Ascending aorta (tissue), 2 donors: ENCODE results near the gene DGKQ. TPM values are rescaled to one million over a fixed set of nuclear protein-coding genes. Genes with fewer than 3 reads are reported as not detected.

ENCODE experiments used
- DNase-seq, 2 donors: peaks; one replicate each; pipeline ENCODE4 v3.0.0-alpha.2; 2019; ENCODE audit warnings: low spot score in 2 of 2
- H3K27ac ChIP-seq, 2 donors: fragments of 200-600 bp; sonication (generic); one replicate each; pipeline ENCODE4 v1.5.1; 2016 to 2017; ENCODE audit warnings: mild to moderate bottlenecking in 1 of 2
- H3K27me3 ChIP-seq: fragments of 200-600 bp; sonication (generic); one replicate; pipeline ENCODE4 v1.5.1; 2017
- H3K36me3 ChIP-seq, 2 donors: fragments of 200-600 bp; sonication (generic); one replicate each; pipeline ENCODE4 v1.5.1; 2016
- H3K4me1 ChIP-seq, 2 donors: fragments of 200-600 bp; sonication (generic); one replicate each; pipeline ENCODE4 v1.5.1; 2016 to 2017; ENCODE audit warnings: mild to moderate bottlenecking in 1 of 2
- H3K4me3 ChIP-seq, 2 donors: fragments of 200-600 bp; sonication (generic); one replicate each; pipeline ENCODE4 v1.5.1; 2016 to 2017; ENCODE audit warnings: mild to moderate bottlenecking in 1 of 2
- H3K9me3 ChIP-seq, 2 donors: fragments of 200-600 bp; sonication (generic); one replicate each; pipeline ENCODE4 v1.5.1; 2016
- intact Hi-C: fragments of 100-400 bp; cut with DNase I; formaldehyde crosslinking; loops from one replicate; pipeline ENCODE4 v1.15.1; 2023
- total RNA-seq: library from RNA; depleted of rRNA; stranded (reverse); fragments of >200 nt; gene quantifications from one replicate; pipeline ENCODE4 v1.1.0, GENCODE V29; 2016
- TF ChIP-seq, protein P1 (sequence below), 3 experiments: fragments of 200-600 bp in 2 of 3; fragments of 450-650 bp in 1 of 3; sonication (generic) in 2 of 3; IDR thresholded peaks; one replicate each; pipeline ENCODE4 v1.5.1; 2016 to 2019; ENCODE audit warnings: antibody characterized with exemption in 3 of 3, mild to moderate bottlenecking in 1 of 3, moderate library complexity in 1 of 3

DGKQ gene
- total RNA-seq, 1 donor from 2014 or later: 20.1 TPM

- intact Hi-C loops: no loop called here
- TF ChIP-seq, protein P1, sequence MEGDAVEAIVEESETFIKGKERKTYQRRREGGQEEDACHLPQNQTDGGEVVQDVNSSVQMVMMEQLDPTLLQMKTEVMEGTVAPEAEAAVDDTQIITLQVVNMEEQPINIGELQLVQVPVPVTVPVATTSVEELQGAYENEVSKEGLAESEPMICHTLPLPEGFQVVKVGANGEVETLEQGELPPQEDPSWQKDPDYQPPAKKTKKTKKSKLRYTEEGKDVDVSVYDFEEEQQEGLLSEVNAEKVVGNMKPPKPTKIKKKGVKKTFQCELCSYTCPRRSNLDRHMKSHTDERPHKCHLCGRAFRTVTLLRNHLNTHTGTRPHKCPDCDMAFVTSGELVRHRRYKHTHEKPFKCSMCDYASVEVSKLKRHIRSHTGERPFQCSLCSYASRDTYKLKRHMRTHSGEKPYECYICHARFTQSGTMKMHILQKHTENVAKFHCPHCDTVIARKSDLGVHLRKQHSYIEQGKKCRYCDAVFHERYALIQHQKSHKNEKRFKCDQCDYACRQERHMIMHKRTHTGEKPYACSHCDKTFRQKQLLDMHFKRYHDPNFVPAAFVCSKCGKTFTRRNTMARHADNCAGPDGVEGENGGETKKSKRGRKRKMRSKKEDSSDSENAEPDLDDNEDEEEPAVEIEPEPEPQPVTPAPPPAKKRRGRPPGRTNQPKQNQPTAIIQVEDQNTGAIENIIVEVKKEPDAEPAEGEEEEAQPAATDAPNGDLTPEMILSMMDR (IDR thresholded peaks at IDR 0.05): no peak
- H3K4me1 ChIP-seq: no peaks in the 10 kb centered on the region
- no peak overlapping the region for H3K4me3 ChIP-seq
- H3K27me3 ChIP-seq: no peaks in the 10 kb centered on the region
- H3K27ac ChIP-seq: no peak overlapping the region
- H3K9me3 ChIP-seq: no peaks in the 10 kb centered on the region
- H3K36me3 ChIP-seq: peaks cover 46 to 64% of the 10 kb centered on the region in 2 donors
- no peak for DNase-seq
Measured at GRCh38 chr4:959338-960139, 13.8 kb downstream of the DGKQ start.

- Histone ChIP-seq H3K4me3 (no peak overlapping the region), H3K9me3 (no peaks in the 10 kb centered on the region), H3K27me3 (no peaks in the 10 kb centered on the region), H3K27ac (no peak overlapping the region), H3K36me3 (peaks cover 46 to 68% of the 10 kb centered on the region in 2 donors), H3K4me1 (no peaks in the 10 kb centered on the region)
- no peak for DNase-seq
- TF ChIP-seq, protein P1 (IDR thresholded peaks at IDR 0.05): no peak
- intact Hi-C loops: no loop called here
Measured at GRCh38 chr4:958696-959337, 14.6 kb downstream of the DGKQ start.

GRCh38 chr4:958314-958665 is 15.1 kb downstream of the DGKQ start:
- no peak for DNase-seq
- Histone ChIP-seq H3K27ac (no peak overlapping the region), H3K4me1 (no peaks in the 10 kb centered on the region), H3K27me3 (no peaks in the 10 kb centered on the region), H3K4me3 (no peak overlapping the region), H3K9me3 (no peaks in the 10 kb centered on the region), H3K36me3 (peaks cover 47 to 68% of the 10 kb centered on the region in 2 donors)
- intact Hi-C loops: no loop called here
- TF ChIP-seq, protein P1 (IDR thresholded peaks at IDR 0.05): no peak

- Histone ChIP-seq H3K4me1 (no peaks in the 10 kb centered on the region), H3K27me3 (no peaks in the 10 kb centered on the region), H3K9me3 (no peaks in the 10 kb centered on the region), H3K36me3 (peaks cover 50 to 68% of the 10 kb centered on the region in 2 donors), H3K4me3 (no peak overlapping the region), H3K27ac (no peak overlapping the region)
- intact Hi-C loops: no loop called here
- TF ChIP-seq, protein P1 (IDR thresholded peaks at IDR 0.05): no peak
- no peak for DNase-seq
Measured at GRCh38 chr4:957581-958313, 15.6 kb downstream of the DGKQ start.

DNA sequence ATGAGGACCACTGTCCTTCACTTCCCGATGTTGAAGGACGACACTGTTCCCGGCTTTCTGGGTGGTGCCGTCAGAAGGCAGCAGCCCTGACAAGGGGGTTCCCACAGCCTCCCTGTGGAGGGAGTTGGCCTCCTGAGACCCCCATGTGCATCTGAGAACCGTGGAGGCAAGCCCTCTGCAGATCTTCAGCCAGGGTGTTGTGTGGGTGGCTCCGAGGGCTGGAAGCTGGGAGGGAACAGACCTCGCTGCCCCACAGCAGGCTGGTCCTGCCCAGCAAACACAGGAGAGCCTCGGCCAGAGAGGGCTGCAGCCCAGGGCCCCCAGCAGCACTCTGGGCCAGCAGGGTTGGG is 16.2 kb downstream of the DGKQ start:
- intact Hi-C loops: no loop called here
- Histone ChIP-seq H3K4me3 (no peak overlapping the region), H3K4me1 (no peaks in the 10 kb centered on the region), H3K27ac (no peak overlapping the region), H3K36me3 (peaks cover 46 to 63% of the 10 kb centered on the region in 2 donors), H3K27me3 (no peaks in the 10 kb centered on the region), H3K9me3 (no peaks in the 10 kb centered on the region)
- TF ChIP-seq, protein P1 (IDR thresholded peaks at IDR 0.05): no peak
- DNase-seq: no peak
